HG03095 (cell line): ENCODE results near the gene C16orf86.

Source experiments
- ATAC-seq: cut with Tn5 transposase; IDR thresholded peaks from one replicate; pipeline ENCODE4 v1.9.1; 2021; ENCODE audit warnings: moderate library complexity; ENCODE audit not compliant: unreplicated experiment

C16orf86 gene

GRCh38 chr16:67653128-67653788 is 13.4 kb upstream of the C16orf86 start:
- ATAC-seq: no peak

GRCh38 chr16:67653789-67654402 is 12.7 kb upstream of the C16orf86 start:
- ATAC-seq: no peak

- no peak for ATAC-seq
These were observed 12.2 kb upstream of the C16orf86 start for GRCh38 chr16:67654403-67654911.

- no peak for ATAC-seq
These were observed 11.3 kb upstream of the C16orf86 start for GRCh38 chr16:67655363-67655762.

- no peak for ATAC-seq
These were observed 10.1 kb upstream of the C16orf86 start for GRCh38 chr16:67656344-67657016.

- ATAC-seq: no peak
These were observed 9.5 kb upstream of the C16orf86 start for GRCh38 chr16:67657017-67657608.

GRCh38 chr16:67657751-67658518 is 8.7 kb upstream of the C16orf86 start:
- ATAC-seq: no peak

- ATAC-seq: no peak
These were observed 7.6 kb upstream of the C16orf86 start for GRCh38 chr16:67658849-67659674.

- ATAC-seq: peak; percentile 50
These were observed 6.7 kb upstream of the C16orf86 start, which contains the start of gene ACD for GRCh38 chr16:67659675-67660563. TSS of gene ACD (minus strand) at chr16:67660260. CDS start at chr16:67660220, 40 bp downstream.

GRCh38 chr16:67660564-67661028 is 6.0 kb upstream of the C16orf86 start, which contains the start of gene PARD6A:
TSS of gene PARD6A (plus strand) at chr16:67660960. CDS start at chr16:67661039, 79 bp downstream.
- ATAC-seq: peak; percentile 75

GRCh38 chr16:67661101-67661761 is 5.4 kb upstream of the C16orf86 start:
- ATAC-seq: no peak

- no peak for ATAC-seq
These were observed 4.5 kb upstream of the C16orf86 start for GRCh38 chr16:67661886-67662652.

- no peak for ATAC-seq
These were observed 4.0 kb upstream of the C16orf86 start for GRCh38 chr16:67662653-67663010.

GRCh38 chr16:67663151-67663876 is 3.3 kb upstream of the C16orf86 start:
- no peak for ATAC-seq

- no peak for ATAC-seq
These were observed 2.8 kb upstream of the C16orf86 start for GRCh38 chr16:67663877-67664222.

GRCh38 chr16:67664258-67664657 is 2.4 kb upstream of the C16orf86 start:
- ATAC-seq: no peak

- ATAC-seq: no peak
These were observed 1.7 kb upstream of the C16orf86 start for GRCh38 chr16:67664871-67665270.
